Cerebellar cortex (tissue), 1 donor: ENCODE data around the gene INTS4.
"Not testable (repeated sequence)": the region's sequence is repeated elsewhere in the genome, so short reads cannot be mapped to it uniquely, and the experiment has no call there.

Source experiments
- DNase-seq: peaks from one replicate; pipeline ENCODE4 v3.0.0-alpha.2; 2015; ENCODE audit warnings: low spot score

The INTS4 gene

DNA sequence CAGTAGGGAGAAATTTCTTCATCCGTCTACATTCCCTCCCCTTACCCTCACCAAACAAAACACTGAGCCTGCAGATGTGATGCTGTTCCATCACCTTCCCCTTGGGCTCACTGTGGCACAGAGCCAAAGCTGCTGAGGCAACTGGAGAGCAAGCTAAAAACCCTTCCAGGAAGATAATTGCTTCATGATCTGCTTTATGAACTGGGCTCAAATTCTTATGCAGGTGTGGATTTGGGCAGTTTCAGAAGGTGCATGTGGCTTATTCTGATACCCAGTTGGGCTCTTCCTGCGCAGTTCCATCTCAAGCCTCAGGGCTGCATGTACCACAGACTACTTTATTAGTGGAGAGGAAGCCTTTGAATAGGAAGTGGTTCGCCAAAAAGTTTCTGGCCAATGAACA is 115.2 kb downstream of the INTS4 start:
- DNase-seq: peak; percentile 4

DNA sequence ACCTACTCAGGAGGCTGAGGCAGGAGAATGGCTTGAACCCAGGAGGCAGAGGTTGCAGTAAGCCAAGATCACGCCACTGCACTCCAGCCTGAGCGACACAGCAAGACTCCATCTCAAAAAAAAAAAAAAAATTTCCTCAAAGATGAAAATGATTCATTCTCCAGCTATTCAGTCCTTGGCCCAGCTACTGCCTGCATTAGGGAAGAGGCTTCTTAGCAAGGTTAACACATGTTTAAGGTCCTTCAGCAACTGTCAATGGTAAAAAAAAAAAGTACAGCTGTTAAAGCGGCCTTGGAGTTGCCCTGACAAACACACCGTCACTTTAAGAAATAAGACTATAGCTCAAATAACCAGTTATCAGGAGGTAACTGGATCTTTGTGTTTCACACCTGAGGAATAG is 116.2 kb downstream of the INTS4 start:
- not testable (repeated sequence) for DNase-seq

GRCh38 chr11:77876045-77876444 is 118.4 kb downstream of the INTS4 start:
- DNase-seq: no peak

DNA sequence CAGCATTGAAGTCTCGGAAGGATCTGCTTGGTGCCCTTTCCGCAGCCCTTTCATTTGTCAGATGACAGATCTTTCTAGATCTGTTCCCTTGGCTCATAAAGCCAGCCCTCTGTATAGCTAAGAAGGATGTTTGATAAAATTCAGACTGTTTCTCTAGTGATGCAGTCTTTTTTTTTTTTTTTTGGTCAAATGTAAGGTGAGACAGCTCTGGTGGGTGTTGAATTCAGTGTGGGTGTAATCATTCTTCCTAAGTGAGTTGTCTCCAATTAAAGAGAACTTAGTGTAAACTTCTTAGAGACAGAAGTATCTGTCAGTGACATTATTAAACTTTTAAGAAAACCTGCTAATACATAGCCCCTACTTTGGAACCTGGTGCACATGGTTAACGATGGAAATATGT is 120.3 kb downstream of the INTS4 start:
- DNase-seq: no peak

- DNase-seq: no peak
Observed at GRCh38 chr11:77873345-77873744, 121.1 kb downstream of the INTS4 start.

GRCh38 chr11:77871855-77872254 is 122.6 kb downstream of the INTS4 start:
- no peak for DNase-seq

DNA sequence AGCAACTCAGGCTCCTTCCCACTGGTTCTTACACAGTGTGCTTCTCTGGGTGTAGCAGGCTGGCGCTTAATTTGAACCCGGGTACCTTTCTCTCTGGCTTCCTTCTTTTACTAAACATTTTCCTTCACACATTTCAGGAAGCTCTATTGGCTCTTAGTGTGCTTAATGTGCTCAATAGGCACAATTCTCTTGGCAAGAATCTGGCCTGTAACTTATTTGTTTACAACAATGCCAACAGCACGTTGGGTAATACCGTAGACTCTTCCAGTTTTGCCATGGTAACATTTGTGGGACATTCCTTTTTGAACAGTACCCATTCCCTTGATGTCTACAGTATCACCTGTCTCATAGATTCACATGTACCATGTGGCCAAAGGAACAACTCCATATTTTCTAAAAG is 125.7 kb downstream of the INTS4 start:
- DNase-seq: no peak

GRCh38 chr11:77866336-77866735 is 128.1 kb downstream of the INTS4 start:
- DNase-seq: no peak

- DNase-seq: no peak
Observed at GRCh38 chr11:77865805-77866204, 128.7 kb downstream of the INTS4 start.

- not testable (repeated sequence) for DNase-seq
Observed at GRCh38 chr11:77861444-77861843, 133.0 kb downstream of the INTS4 start.

GRCh38 chr11:77857906-77858457 is 136.5 kb downstream of the INTS4 start:
- not testable (repeated sequence) for DNase-seq

- no peak for DNase-seq
Observed at GRCh38 chr11:77854838-77855237, 139.6 kb downstream of the INTS4 start.

GRCh38 chr11:77851503-77851902 is 143.0 kb downstream of the INTS4 start:
- no peak for DNase-seq

GRCh38 chr11:77843700-77844099 is 150.8 kb downstream of the INTS4 start:
- not testable (repeated sequence) for DNase-seq

- DNase-seq: no peak
Observed at GRCh38 chr11:77842441-77843121, 151.9 kb downstream of the INTS4 start.

GRCh38 chr11:77833302-77833701 is 161.2 kb downstream of the INTS4 start:
- DNase-seq: no peak

DNA sequence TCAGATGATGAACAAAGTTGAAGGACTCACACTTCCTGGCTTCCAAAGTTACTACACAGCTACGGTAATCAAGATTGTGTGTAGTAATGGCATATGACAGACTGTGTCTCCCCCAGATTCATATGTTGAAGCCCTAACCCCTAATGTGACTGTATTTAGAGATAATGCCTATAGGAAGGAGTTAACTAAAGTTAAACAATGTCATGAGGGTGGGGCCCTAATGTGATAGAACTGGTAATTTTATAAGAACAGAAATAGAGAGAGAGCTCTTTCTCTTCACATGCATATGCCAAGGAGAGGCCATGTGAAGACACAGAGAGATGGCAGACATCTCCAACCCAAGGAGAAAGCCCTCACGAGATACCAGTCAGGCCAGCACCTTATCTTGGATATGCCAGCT is 165.5 kb downstream of the INTS4 start:
- no peak for DNase-seq
